GM12875 (cell line): ENCODE data around the gene ZSCAN5A.

Experiments
- H3K4me3 ChIP-seq: one replicate; pipeline ENCODE4 v1.5.1; 2011; ENCODE audit warnings: low read depth, low read length, control low read depth
- TF ChIP-seq, protein P1 (sequence below): IDR thresholded peaks from 2 replicates; pipeline ENCODE4 v1.5.1; 2011; ENCODE audit warnings: low read depth, mild to moderate bottlenecking, control low read depth, inconsistent platforms, low read length, moderate library complexity, borderline replicate concordance; ENCODE audit not compliant: insufficient read depth

Gene ZSCAN5A

DNA sequence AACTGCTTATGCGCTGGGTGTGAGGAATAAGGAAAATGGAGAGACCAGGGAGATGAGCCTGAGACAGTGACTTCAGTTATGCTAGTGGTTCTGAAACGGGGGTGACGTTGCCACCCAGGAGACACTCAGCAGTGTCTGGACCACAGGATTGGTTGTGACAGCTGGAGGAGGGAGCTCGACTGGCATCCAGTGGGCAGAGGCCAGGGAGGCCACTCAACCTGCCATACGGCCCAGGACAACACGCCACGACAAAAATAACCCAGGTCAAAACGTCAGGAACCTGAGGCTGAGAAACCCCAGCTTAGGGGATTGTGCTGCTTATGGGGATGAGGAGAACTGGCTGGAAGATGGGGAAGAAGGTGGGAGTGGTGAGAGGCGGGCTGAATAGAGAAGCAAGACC is 10.4 kb downstream of the ZSCAN5A start:
- no peak overlapping the region for H3K4me3 ChIP-seq
- TF ChIP-seq, protein P1, sequence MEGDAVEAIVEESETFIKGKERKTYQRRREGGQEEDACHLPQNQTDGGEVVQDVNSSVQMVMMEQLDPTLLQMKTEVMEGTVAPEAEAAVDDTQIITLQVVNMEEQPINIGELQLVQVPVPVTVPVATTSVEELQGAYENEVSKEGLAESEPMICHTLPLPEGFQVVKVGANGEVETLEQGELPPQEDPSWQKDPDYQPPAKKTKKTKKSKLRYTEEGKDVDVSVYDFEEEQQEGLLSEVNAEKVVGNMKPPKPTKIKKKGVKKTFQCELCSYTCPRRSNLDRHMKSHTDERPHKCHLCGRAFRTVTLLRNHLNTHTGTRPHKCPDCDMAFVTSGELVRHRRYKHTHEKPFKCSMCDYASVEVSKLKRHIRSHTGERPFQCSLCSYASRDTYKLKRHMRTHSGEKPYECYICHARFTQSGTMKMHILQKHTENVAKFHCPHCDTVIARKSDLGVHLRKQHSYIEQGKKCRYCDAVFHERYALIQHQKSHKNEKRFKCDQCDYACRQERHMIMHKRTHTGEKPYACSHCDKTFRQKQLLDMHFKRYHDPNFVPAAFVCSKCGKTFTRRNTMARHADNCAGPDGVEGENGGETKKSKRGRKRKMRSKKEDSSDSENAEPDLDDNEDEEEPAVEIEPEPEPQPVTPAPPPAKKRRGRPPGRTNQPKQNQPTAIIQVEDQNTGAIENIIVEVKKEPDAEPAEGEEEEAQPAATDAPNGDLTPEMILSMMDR: no peak

DNA sequence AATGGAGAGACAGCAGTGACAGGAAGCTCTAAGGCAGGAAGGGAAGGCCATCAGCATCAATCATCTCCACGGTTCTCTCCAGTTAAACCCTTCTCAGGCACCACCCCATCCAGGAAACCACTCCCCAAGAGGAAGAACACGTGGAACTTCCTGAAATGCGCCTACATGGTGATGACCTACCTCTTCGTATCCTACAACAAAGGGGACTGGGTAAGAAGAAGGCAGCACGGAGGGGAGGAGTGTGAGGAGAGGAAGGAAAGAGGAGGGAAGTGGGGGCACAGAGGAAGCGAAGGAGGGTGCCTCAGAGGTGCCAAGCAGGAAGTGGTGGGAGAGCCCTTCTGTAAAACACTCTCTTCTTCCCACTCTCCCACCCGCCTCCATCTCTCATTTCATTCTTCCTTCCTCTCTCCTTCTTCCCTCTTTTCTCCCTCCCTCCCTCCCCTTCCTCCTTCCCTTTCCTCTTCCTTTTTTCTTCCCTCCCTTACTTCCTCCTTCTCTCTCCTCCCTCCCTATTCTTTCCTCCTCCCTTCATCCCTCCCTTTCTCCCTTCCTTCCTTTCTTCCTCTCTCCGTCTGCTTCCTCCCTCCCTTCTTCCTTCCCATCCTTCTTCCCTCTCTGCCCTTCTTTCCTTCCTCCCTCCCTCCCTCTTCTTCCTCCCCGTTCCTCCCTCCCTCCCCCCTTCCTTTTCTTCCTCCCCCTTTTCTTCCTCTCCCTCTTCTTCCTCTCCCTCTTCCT is 12.6 kb downstream of the ZSCAN5A start:
- no peak overlapping the region for H3K4me3 ChIP-seq
- TF ChIP-seq, protein P1: no peak

DNA sequence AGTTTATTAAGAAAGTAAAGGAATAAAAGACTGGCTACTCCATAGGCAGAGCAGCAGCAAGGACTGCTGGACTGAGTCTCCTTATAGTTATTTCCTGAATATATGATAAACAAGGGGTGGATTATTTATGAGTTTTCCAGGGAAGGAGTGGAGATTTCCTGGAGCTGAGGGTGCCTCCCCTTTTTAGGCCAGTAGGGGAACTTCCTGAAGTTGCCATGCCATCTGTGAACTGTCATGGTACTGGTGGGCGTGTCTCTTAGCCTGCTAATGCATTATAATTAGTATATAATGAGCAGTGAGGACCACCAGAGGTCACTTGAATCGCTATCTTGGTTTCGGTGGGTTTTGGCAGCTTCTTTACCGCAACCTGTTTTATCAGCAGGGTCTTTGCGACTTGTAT is 13.5 kb downstream of the ZSCAN5A start:
- TF ChIP-seq, protein P1: no peak
- H3K4me3 ChIP-seq: no peak overlapping the region

DNA sequence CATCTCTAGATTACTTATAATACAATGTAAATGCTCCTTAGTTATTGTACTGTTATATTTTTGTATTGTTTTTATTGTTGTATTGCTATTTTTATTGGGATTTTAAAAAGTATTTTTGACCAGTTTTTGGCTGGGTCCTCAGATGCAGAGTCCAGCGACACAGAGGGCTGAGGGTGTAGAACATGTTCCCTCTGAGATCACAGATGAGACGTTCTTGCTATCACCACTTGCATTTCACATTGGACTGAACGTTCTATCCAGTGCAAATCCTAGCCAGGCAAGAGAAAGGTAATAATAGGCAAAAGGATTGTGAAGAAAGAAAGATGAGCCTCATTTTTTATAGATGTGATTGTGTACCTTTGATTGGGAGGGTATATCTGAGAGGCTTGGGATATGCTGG is 15.0 kb downstream of the ZSCAN5A start:
- H3K4me3 ChIP-seq: no peak overlapping the region
- TF ChIP-seq, protein P1: no peak

DNA sequence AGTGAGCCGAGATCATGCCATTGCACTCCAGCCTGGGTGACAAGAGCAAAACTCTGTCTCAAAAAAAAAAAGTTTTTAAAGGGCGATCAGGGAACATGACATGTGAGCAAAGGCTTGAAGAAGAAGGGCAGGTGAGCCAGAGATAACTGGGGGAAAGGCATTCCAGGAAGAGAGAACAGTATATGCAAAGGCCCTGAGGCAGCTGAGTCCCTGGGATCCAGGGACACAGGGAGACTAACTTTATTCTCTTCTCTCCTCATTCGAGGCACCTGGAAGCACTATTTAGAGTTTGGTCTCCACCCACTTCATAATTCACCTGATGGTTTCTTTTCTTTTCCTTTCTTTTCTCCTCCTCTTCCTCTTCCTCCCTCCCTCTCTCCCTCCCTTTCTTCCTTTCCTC is 17.6 kb downstream of the ZSCAN5A start:
- H3K4me3 ChIP-seq: no peak overlapping the region
- TF ChIP-seq, protein P1: no peak

DNA sequence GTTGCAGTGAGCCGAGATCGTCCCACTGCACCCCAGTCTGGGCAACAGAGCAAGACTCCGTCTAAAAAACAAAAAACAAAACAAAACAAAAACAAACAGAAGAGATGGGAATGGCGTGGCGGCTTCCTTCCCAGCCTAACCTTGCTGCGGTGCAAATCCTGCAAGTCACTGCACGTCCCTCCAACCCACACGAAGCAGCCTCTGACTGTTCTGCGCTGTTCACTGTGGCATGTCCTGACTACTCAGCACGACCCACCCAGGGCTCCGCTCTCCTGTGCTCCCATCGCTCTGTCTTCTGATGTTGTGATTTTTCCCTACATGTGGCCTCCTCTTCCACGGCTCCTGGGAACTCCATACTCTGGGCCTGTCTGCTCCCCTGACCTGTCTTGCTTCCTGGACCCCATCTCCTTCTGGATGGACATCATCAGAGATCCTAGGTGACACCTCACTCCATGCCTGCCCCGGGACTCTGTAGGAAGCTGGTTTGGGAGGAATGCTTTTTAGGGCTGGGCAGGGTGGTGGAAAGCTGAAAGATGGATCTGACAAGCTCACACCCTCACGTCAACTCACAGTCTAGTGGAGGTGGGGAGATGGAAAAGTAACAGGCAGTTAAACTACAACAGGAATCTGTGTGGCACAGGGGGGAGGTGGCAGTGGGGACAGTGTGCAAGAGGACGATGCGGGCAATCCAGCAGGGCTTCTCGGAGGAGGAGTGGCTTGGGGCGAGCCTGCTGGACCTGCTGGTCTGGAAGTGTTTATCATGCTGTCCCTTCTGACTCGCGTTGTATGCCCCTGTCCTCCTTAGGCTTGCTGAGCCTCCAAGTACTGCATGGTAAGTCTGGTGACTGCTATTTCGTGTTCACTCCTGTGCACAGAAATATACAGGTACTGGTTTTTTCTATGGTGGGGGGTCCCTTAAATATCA is 18.8 kb downstream of the ZSCAN5A start:
- no peak overlapping the region for H3K4me3 ChIP-seq
- TF ChIP-seq, protein P1: no peak
